Calu3 (cell line): ENCODE results near the gene LPGAT1. TPM values are rescaled to one million over a fixed set of nuclear protein-coding genes. Genes with fewer than 3 reads are reported as not detected.

ENCODE experiments used
- BruUV-seq: library from RNA; stranded (reverse); fragments of 400-500 nt; replicated peaks from 2 replicates; lab custom pipeline; 2021; lab: Mats Ljungman, UMichigan
- CTCF ChIA-PET: fragments of 300-600 bp; sonication (Branson Sonifier 250); formaldehyde crosslinking; loops from one replicate; lab custom pipeline; 2022; ENCODE audit warnings: antibody characterized with exemption; lab: Charles Lee
- DNase-seq: peaks from one replicate; pipeline ENCODE4 v3.0.0; 2022
- H3K27ac Mint-ChIP-seq: one replicate; pipeline ENCODE4 v1.8.0; 2022; ENCODE audit warnings: mixed read lengths; ENCODE audit not compliant: unreplicated experiment
- H3K27me3 Mint-ChIP-seq: one replicate; pipeline ENCODE4 v1.8.0; 2022; ENCODE audit warnings: mixed read lengths; ENCODE audit not compliant: unreplicated experiment
- H3K36me3 Mint-ChIP-seq: one replicate; pipeline ENCODE4 v1.8.0; 2022; ENCODE audit warnings: mild to moderate bottlenecking, moderate library complexity, mixed read lengths; ENCODE audit not compliant: insufficient read depth, unreplicated experiment
- H3K4me1 Mint-ChIP-seq: one replicate; pipeline ENCODE4 v1.8.0; 2022; ENCODE audit warnings: mild to moderate bottlenecking, low read depth, mixed read lengths; ENCODE audit not compliant: unreplicated experiment
- H3K4me3 Mint-ChIP-seq: one replicate; pipeline ENCODE4 v1.8.0; 2022; ENCODE audit warnings: mild to moderate bottlenecking, low read depth, moderate library complexity, mixed read lengths; ENCODE audit not compliant: unreplicated experiment
- H3K9me3 Mint-ChIP-seq: one replicate; pipeline ENCODE4 v1.8.0; 2022; ENCODE audit warnings: low read depth, mixed read lengths; ENCODE audit not compliant: unreplicated experiment
- CTCF ChIP-seq: fragments of 200-600 bp; IDR thresholded peaks from one replicate; pipeline ENCODE4 v1.8.0; 2022; ENCODE audit warnings: antibody characterized with exemption; ENCODE audit not compliant: unreplicated experiment
- intact Hi-C: fragments of 100-400 bp; cut with micrococcal nuclease; formaldehyde crosslinking; loops from one replicate; pipeline ENCODE4 v1.10.0; 2022; ENCODE audit not compliant: unreplicated experiment
- total RNA-seq: library from RNA; stranded (reverse); gene quantifications from 2 replicates; pipeline ENCODE4 v1.2.3, GENCODE V29; 2022

The LPGAT1 gene
- total RNA-seq, 1 experiment from 2014 or later, result 67.7 TPM

DNA sequence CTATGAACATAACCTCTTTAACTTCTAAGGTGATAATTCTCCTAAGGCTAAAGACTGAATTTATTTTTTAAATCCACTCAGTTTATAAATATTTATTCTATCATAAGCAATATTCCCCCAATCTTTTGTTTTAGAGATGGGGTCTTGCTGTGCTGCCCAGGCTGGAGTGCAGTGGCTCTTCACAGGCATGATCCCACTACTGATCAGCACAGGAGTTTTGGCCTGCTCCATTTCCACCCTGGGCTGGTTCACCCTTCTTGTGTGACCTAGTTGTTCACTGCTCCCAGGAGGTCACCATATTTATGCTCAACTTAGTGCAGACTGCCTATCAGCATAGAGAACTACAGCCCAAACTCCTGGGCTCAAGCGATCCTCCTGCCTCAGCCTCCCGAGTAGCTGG lies 38.6 kb downstream of the LPGAT1 start:
- CTCF ChIA-PET, result no interaction called here
- intact Hi-C loops, result no loop called here
- no peaks in the 10 kb centered on the region for H3K27me3 Mint-ChIP-seq
- H3K36me3 Mint-ChIP-seq, result peaks cover 12% of the 10 kb centered on the region
- H3K9me3 Mint-ChIP-seq, result no peaks in the 10 kb centered on the region
- peaks cover 9% of the 10 kb centered on the region for H3K4me1 Mint-ChIP-seq
- no peak for TF ChIP-seq CTCF
- no peak for DNase-seq
- no TSS peak for BruUV-seq
- H3K4me3 Mint-ChIP-seq, result no peak overlapping the region
- H3K27ac Mint-ChIP-seq, result no peak overlapping the region

- no peak for DNase-seq
- no TSS peak for BruUV-seq
- intact Hi-C loops, result no loop called here
- peaks cover 9% of the 10 kb centered on the region for H3K4me1 Mint-ChIP-seq
- no peak overlapping the region for H3K4me3 Mint-ChIP-seq
- H3K27me3 Mint-ChIP-seq, result no peaks in the 10 kb centered on the region
- peaks cover 12% of the 10 kb centered on the region for H3K36me3 Mint-ChIP-seq
- TF ChIP-seq CTCF, result no peak
- CTCF ChIA-PET, result interaction anchor here (0.6 kb wide), 1 partner anchor 138 kb away, joined by 3 read pairs; no protein-coding TSS in a partner anchor
- no peaks in the 10 kb centered on the region for H3K9me3 Mint-ChIP-seq
- H3K27ac Mint-ChIP-seq, result no peak overlapping the region
Observed at GRCh38 chr1:211789641-211790464, 40.7 kb downstream of the LPGAT1 start.

DNA sequence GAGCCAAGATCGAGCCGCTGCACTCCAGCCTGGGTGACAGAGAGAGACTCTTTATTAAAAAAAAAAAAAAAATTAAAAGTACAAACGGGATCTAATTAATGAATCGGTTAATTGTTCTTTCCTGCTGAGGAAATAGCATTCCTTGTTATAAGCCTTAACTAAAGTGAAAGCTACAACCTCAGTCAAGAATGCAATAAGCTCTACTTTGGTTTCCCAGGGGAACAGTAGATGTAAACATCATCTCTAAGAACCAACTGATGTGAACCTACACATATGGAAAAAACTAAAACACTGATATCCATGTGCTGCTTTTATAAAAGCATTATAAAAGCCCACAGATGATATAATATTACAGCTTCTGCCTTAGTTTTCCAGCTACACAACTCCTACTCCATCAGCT lies 41.9 kb downstream of the LPGAT1 start:
- H3K27me3 Mint-ChIP-seq, result no peaks in the 10 kb centered on the region
- no peaks in the 10 kb centered on the region for H3K9me3 Mint-ChIP-seq
- H3K4me1 Mint-ChIP-seq, result peaks cover 16% of the 10 kb centered on the region
- BruUV-seq, result no TSS peak
- no peak for DNase-seq
- H3K36me3 Mint-ChIP-seq, result peaks cover 12% of the 10 kb centered on the region
- no peak overlapping the region for H3K27ac Mint-ChIP-seq
- no peak for TF ChIP-seq CTCF
- no peak overlapping the region for H3K4me3 Mint-ChIP-seq
- intact Hi-C loops, result no loop called here
- CTCF ChIA-PET, result no interaction called here

- intact Hi-C loops, result no loop called here
Observed at GRCh38 chr1:211783897-211784296, 46.7 kb downstream of the LPGAT1 start.

More at GRCh38 chr1:211783897-211784296, 46.7 kb downstream of the LPGAT1 start:
- DNase-seq, result no peak
- H3K4me1 Mint-ChIP-seq, result peaks cover 11% of the 10 kb centered on the region
- CTCF ChIA-PET, result interaction anchor here (0.7 kb wide), 1 partner anchor 1147 kb away, joined by 6 read pairs; no protein-coding TSS in a partner anchor
- no TSS peak for BruUV-seq
- no peak overlapping the region for H3K4me3 Mint-ChIP-seq
- no peaks in the 10 kb centered on the region for H3K9me3 Mint-ChIP-seq
- TF ChIP-seq CTCF, result no peak
- no peaks in the 10 kb centered on the region for H3K36me3 Mint-ChIP-seq
- no peaks in the 10 kb centered on the region for H3K27me3 Mint-ChIP-seq
- no peak overlapping the region for H3K27ac Mint-ChIP-seq
